Activated CD4-positive, alpha-beta T cell treated with anti-CD3 and anti-CD28 coated beads for 1 hour (primary cell): ENCODE measurements around the gene KMT2D.

Source experiments
- DNase-seq: peaks from one replicate; pipeline ENCODE4 v3.0.0-alpha.2; 2020

KMT2D gene

DNA sequence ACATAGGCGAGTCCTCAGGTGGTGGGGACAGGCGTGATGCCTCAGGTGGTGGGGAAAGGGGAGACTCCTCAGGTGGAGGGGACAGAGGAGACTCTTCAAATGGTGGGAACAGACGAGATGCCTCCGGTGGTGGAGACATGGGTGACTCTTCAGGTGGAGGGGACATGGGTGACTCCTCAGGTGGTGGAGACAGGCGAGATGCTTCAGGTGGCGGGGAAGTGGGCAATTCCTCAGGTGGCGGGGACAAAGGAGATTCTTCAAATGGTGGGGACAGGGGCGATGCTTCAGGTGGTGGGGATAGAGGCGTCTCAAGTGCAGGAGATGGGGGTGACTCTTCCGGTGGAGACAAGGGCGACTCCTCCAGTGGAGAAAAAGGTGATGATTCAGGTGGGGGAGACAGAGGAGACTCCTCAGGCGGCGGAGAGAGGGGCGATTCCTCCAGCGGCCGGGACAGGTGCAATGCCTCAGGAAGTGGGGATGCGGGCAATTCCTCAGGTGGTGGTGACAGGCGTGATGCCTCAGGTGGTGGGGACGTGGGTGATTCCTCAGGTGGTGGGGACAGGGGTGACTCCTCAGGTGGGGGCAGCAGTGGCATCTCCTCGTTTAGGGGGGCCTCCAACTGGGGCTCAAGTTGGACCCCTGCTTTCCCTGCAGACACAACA lies 8.7 kb downstream of the KMT2D start:
- no peak for DNase-seq

- DNase-seq: no peak
Measured at GRCh38 chr12:49051373-49051764, 9.2 kb downstream of the KMT2D start.

DNA sequence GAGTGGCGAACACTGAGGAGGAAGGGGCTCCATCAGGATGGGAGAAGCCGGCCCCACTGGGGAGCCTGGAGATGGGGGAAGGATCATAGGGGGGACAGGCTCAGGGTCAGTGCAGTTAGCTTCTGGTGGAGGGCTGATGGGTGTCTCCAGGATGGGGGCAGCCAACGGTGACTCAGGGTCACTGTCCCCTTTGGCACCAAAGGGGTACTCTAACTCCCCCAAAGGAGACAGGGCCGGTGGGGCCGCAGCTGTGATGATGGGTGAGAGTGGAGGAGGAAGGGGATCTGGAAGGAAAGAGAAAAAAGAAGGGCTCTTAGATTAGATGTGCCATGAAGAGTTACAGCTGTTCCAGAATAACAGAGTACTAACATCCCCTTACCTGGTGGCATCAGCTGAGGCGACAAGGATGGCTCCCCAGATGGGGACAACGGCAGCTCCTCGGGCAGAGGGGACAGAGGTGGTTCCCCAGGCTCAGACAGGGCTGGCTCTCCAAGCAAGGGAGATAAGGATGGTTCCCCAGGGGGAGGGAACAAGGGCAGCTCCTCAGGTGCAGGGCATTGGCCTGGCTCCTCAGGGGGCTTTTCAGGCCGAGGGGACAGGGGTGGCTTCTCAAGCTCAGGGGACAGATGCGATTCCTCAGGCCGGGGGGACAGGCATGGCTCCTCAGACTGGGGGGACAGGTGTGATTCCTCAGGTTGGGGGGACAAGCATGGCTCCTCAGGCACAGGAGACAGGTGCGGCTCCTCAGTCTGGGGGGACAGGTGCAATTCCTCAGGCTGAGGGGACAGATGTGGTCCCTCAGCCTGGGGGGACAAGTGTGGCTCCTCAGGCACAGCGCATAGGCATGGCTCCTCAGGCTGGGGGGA lies 9.9 kb downstream of the KMT2D start:
- no peak for DNase-seq

DNA sequence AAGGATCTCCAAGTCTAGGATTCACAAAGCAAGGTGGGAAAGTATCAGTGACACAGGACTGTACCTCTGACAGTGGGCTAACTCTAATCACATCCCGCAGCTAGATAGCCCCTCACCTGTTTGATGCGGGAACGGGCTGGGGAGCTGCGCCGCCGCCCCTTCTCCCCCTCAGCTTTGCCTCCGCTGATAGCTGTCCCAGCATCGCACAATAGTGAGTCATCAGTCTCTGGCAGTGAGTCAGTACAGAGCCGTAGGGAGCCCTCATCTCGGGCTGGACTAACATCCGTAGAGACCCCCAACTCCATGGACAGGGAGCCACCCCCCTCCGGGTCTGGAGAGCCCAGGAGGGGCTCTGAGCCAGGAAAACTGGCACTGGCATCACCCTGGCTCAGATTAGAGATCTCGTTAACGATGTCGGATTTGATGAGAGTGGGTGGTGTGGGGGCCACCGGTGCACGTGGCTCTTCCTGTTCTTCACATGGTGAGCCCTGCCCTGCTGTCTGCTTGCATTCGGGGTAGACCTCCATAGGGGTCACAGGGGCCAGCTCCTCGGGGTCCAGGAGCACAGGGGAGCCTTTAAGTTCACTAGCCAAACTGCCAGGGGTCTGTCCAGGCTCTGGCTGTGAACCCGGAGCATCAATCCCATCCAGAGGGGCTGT lies 10.9 kb downstream of the KMT2D start:
- no peak for DNase-seq

- DNase-seq: no peak
Measured at GRCh38 chr12:49048953-49049352, 11.6 kb downstream of the KMT2D start.

DNA sequence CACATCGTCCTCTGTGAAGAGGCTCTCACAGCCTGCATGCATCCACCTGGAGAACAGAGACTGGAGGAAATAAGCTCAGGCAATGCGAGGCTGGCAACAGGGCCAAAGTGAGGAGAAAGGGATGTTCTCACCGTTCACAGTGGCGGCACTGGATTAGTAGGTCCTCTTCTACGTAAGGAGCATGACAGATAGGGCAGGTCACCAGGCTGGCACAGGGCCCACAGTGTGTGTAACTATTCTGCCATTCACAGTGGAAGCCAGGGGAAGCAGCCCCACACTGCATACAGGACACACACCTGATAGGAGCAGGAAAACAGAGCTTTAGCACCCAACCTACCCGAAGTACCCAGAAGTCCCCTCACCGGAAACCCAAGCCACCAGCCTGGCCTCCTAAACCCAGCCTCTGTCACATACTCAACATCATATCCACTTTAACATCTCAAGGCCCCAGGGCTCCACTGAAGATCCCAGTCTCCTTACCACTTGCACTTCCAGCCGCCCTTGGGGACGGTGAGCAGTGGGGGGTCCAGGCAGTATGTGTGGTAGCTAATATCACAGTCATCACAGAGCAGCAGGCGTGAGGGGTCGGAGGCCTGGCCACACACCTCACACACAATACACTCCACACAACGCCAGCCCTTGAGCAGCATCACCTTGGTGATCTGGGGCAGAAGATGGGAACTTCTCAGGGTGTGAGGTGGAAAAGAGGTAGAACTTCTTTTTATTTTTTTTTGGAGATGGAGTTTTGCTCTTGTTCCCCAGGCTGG lies 14.3 kb downstream of the KMT2D start:
- no peak for DNase-seq

DNA sequence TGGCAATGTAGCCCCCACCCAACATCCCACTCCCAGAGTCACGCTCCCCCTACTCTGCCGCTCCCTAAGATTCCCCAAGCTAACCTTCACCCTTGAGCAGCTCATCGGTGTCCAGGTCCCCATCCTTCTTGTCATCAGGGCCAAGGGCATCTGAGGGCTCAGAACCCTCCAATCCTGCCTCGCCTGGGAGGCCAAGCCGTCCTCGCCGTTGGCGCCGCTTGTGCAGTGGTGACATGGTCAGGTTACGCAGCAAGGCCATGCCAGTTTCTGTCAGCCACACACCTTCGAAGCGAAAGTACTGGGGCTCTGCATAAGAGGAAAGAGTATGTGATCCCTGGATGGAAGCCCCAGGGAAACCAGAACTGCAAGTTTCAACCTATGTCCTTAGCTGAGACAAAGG lies 15.9 kb downstream of the KMT2D start:
- no peak for DNase-seq

DNA sequence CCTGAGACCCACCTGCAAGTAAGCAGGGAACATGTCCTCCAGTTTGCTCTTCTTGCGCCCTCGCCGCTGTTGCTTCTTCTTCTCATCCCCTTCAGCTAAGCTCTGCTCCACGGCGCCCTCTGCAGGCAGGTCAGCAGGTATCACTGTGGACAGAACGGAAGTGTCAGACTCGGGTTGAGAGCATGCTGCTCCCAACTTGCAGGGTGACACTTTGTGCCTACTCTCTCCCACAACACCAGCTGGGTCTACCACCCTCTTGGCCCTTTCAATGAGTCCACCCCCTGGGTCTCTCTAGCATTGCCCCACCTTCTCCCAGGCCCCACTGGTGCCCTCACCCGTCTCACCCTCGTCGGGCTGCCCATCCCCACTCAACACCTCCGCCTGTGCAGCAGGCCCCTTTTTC lies 16.7 kb downstream of the KMT2D start:
- DNase-seq: peak; percentile 65

GRCh38 chr12:49043241-49043640 lies 17.4 kb downstream of the KMT2D start:
- DNase-seq: no peak

- DNase-seq: no peak
Measured at GRCh38 chr12:49041881-49042484, 18.6 kb downstream of the KMT2D start.

GRCh38 chr12:49041036-49041880 lies 19.3 kb downstream of the KMT2D start:
- no peak for DNase-seq

DNA sequence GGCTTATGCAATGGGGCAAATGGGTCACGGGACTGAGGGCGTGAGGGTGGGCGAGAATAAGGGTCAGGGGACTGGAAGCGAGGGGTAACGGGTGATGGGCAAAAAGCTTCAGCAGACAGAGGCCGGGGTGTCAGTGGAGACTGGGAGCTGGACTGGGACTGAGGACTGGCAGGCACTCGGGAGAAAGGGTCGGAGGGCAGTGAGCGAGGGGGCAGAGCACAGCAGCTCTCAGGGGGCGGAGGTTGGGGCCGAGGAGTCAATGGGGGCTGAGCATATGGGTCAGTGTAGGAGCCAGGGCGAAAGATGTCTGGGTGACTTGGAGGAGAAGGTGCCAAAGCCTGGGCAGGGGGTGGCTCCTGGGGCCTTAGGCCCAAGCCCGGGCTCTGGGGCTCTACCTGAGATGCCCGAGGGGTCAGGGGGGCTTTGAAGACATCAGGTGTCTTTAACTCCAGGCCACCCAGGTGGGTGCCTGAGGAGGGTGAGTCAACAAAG lies 20.2 kb downstream of the KMT2D start:
- DNase-seq: no peak

DNA sequence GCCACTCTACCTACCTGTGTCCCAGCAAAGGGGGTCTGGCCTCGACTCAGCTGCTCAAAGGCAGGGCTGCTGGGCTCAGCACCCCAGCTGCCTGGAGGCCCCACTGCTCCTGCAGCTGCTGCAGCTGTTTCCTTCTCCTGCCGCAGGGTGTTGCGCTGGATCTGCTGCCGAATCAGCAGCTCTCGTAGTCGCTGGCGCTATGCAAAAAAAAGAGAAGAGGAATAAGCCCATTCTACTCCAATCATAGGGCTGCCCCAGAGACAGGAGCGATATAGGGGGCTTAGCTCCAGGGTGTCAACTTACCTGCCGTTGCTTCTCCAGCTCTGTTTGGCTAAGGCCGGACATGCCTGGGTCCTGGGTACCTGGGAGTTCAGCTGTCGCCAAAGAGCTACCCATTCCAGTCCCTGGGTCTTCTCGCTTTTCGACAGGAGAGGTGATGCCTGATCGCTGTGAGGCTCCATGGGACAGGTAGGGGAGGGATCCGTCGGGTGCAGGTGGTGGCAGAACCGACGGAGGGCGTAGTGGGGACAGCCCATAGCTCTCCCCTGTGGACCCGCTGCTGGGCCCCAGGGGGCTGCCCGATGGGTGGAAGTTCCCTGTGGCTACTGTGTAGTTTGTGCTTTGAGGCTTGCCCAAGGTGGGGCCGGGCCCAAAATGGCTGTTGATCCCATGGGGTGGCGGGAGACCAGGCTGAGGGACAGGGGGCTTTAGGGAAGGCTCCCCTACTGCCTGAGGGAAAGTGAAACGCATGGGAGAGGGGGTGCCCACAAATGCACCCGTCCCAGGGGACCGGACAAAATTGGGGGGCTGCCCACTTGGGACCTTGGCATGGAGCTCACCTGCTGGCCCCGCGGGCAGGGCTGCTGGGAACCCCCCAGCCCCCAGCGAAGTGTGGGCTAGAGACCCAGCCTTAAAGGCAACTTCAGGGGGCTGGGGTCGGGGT lies 20.9 kb downstream of the KMT2D start:
- no peak for DNase-seq

GRCh38 chr12:49038291-49038955 lies 22.2 kb downstream of the KMT2D start:
- no peak for DNase-seq

- DNase-seq: no peak
Measured at GRCh38 chr12:49037947-49038237, 22.7 kb downstream of the KMT2D start.

- DNase-seq: no peak
Measured at GRCh38 chr12:49037111-49037946, 23.3 kb downstream of the KMT2D start.

GRCh38 chr12:49036029-49036428 lies 24.6 kb downstream of the KMT2D start:
- no peak for DNase-seq

GRCh38 chr12:49034286-49034622 lies 26.3 kb downstream of the KMT2D start:
- DNase-seq: no peak

DNA sequence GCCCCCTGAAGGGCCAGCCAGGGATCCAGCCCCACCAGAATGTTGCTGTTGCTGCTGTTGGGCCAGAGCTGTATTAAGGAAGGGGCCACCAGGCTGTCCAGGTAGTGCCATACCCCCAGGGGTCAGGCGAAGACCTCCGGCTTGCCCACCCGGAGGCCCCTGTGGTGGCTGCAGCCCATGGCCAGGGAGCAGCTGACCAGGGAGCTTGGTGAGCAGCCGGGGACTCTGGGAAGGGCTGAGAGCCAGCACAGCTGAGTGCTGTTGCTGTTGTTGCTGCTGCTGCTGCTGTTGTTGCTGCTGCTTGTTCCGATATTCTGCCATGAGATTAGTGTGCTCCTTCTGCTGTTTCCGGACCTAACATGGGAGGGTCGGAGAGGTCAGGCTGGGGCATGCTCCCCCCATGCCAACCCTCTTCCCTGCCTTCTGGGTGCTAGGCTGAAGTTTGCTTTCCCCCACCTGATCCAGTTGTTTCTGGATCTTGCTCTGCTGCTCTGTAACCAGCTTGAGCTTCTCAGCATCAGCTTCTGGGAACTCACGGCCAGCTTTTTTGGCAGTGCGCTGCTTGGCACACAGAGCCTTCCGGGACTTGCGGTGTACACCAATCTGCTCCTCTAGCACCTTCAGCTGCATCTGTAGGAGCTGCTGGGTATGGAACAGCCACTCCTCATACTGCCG lies 26.8 kb downstream of the KMT2D start:
- no peak for DNase-seq
